EH (cell line): Measurements from ENCODE around the gene GLCE.
"Not testable (repeated sequence)": the region's sequence is repeated elsewhere in the genome, so short reads cannot be mapped to it uniquely, and the experiment has no call there.

ENCODE experiments used
- DNase-seq: peaks from one replicate; pipeline ENCODE4 v3.0.0-alpha.2; 2015; ENCODE audit warnings: low read depth

Gene GLCE

DNA sequence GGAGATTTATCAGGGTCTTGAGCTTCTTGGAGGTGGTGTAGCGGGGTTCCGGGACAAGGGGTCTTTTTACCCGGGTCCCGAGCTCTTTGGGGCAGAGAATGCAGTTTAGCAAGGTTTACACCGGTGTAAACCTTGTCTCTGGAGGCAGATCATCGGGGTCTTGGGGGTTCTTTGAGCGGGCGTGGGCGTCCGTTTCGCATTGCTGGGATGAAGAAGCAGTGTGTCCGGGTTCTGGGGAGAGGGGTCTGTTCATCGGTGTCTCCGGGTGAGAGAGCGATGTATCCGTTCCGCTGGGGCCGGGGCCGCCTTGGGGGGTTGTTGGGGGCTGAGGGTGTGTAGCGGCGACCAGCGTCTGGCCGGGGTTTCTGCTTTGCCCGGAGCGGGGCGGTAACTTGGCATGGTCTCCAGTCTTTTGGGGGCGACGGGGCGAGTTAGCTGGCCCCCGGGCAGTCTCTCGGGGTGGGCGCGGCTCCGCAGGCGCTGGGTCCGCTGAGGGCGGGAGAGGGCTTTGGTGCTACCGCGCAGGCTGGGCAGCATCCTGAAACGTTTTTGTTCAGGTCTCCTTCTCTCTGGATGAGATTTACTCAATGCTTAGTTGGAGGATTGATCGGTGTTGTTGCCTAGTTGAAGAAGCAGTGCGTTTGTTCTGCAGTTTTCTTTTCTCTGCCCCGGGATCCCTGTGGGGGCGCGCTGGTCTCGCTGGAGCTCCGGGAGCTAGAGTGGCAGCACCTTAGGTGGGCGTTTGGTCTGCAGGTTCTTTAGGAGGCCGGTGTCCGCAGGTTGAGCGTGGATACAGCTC, 843 bp downstream of the GLCE start:
- peak; percentile 41 for DNase-seq

DNA sequence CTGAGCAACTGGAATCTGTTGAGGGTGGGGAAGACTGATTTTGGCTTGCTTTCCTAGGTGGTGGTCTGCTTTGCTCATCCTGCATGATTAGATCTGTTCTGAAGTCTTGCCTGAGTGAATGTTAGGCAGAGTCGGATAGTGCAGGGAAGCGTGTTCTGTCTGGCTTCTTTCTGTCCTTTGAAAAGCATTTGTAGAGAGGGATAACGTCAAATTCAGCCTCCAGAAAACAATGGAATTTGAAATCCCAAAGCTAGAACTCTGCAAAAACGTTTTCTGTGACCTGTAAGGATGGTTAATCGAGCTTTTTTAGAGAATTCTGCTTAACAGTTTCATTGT, 1.4 kb downstream of the GLCE start:
- DNase-seq: no peak

DNA sequence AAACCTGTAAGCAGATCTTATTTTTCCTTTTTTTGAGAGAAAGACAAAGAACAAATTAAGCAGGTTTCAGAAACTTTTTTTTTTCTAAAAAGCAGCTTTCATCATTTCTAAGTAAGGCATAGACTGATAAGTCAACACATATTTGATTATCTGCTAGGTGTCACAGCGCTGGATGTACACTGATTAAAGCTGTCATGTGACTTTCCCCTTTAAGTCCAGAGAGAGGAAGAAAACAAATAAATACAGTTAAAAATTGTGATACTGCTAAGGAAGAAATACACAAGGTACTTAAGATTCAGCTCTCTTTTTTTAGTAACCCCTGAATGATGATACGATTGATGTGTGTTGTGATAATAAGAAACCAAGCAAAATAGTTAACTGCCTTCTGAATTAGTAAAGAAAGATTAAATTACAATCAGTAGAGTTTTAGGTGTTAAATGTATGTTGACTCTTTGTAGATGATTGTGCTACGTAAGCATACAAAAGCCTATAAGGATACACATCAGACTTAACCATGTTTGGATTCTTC, 2.8 kb downstream of the GLCE start:
- no peak for DNase-seq

DNA sequence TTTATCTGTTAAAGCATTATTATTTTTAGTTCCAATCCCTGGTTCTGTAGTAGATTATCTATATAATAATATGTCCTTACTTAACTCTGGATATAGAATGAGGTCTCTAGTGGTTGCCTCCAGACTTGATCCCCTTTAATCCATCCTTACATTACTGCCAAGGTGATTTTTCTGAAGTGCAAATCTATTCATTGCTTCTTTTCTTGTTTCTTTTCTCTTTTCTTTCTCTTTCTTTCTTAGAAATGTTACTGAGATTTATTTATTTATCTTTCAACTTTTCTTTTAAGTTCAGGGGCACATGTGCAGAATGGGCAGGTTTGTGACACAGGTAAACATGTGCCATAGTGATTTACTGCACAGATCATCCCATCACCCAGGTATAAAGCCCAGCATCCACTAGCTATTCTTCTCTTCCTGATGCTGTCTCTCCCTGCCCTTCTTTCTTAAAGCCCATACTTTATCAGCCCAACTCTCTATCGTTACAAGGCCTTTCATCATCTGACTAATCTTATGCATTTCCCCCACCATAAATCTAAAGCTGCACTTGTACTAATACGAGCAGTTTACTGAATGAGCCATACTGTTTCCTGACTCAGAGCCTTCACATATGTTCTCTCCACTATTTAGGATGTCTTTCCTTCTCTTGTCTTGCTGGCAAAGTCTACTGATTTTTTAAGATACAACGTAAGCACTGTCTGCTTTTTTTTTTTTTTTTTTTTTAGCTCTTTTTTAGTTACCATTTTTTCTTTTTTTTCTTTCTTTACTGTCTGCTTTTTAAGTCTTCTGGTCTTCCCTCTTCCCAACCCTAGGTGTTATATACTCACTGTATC, 4.6 kb downstream of the GLCE start:
- DNase-seq: peak; percentile 52

DNA sequence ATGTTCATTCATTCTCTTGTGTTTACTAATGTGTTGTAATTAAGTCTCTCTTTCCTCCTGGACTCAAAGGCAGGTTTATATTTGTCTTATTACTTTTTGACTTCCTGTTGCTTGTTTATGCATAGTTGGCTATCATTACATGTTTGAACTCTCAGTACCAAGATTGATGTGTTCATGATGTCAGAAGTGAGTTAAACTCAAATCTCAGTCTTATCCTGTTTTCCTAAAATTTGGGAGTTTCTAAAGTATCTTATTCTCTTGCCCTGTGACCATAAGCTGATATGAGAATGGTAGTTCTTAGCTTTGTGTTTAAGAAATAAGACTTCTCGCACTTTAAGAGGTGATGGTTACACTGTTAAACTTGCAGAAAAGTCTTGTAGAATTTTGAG, 5.2 kb downstream of the GLCE start:
- DNase-seq: no peak

DNA sequence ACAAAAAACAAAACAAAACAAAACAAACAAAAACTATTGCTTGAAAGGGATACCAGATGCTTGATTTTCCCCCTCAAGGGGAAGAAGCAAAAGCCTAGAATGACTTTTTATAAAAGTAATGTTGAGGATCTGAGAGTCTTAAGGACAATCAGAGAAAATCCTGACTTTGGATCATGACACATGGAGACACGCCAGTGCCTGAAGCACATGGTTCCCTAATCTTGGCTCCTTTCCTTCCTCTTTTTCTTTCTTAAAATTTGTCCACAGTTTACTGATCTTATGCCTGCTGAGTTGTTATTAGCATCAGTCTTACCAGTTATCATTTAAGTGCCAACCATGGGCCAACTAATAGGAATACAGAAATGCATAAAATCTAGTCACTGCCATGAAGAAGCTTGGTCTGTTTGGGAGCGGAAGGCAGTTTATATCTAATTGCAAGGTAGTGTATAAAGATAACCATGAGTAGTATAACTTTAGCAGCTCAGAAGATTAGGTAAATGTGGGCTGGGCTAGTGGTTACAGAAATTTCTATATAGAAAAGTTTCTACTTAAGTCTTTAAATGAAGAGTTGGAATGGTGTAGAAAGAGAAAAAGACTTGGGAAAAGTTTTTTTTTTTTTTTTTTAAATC, 6.9 kb downstream of the GLCE start:
- no peak for DNase-seq

DNA sequence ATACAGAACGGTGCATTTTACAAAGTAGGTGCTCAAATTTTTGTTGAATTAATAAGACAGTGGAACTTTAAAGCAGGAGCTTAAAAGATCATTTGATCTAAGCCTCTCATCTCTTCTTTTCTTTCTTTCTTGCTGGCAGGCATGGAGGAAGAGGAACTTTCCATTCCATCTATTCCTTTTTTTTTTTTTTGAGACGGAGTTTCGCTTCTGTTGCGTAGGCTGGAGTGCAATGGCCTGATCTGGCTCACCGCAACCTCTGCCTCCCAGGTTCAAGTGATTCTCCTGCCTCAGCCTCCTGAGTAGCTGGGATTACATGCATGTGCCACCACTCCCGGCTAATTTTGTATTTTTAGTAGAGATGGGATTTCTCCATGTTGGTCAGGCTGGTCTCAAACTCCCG, 7.9 kb downstream of the GLCE start:
- DNase-seq: not testable (repeated sequence)

DNA sequence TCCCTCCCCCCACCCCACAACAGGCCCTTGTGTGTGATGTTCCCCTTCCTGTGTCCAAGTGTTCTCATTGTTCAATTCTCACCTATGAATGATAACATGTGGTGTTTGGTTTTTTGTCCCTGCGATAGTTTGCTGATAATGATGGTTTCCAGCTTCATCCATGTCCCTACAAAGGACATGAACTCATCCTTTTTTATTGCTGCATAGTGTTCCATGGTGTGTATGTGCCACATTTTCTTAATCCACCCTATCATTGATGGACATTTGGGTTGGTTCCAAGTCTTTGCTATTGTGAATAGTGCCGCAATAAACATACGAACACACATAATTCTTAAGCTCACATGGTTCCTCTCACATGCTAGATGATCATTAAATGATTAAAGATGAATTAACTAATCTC, 9.1 kb downstream of the GLCE start:
- not testable (repeated sequence) for DNase-seq

DNA sequence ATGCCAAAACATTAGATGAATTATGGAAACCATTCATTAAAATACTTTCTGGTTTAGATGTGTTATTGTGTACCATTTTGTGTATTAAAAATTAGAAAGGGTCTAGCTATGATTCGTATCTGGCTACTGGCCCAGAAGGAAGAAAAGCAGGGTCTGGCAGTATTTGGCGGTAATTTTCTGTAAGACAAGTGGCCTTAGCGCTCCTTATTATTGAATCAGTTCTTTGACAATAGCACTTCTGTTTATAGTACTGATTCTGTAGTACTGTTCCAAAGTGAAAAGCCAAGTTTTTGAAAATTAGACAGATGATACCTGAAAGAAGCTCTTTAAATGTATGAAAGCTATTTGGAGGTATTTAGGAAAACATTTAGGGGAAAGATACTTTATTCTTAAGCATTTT, 10.2 kb downstream of the GLCE start:
- DNase-seq: no peak

DNA sequence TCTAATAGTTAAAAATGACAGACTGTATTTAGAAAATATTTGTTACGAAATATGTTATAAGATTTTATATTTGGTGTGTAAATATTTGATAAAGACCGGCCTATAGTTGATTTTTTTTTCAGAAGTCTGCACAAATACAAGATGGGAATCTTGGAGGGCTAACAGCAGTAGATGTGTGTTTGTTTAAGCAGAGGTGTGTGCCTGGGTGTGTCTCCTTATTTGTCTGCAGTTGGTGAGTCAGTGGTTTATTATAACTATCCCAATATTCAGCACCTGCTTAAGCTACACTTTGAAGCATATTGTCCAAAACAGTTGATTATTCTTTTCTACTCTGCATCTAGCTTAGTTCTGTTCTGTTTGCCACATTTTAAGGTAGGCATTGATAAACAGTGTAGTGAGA, 12.4 kb downstream of the GLCE start:
- no peak for DNase-seq

DNA sequence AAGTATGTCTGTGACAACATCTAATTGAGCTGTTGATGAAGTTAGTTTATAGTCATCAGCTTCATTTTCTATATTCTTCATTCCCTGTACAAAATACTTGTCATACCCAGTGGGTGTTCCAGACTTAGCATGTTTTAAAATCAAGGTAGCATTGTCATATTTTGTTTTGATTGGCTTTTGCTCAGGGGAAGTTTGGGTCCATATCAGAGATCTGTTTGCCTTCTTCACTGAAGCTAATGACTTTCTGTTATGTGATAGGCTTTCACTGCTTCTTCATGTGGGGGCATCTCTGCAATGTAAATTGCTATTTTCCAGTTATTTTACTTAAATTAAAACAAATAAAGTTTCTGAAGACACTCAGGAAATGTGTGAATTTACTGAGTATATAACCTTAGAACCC, 15.1 kb downstream of the GLCE start:
- no peak for DNase-seq

DNA sequence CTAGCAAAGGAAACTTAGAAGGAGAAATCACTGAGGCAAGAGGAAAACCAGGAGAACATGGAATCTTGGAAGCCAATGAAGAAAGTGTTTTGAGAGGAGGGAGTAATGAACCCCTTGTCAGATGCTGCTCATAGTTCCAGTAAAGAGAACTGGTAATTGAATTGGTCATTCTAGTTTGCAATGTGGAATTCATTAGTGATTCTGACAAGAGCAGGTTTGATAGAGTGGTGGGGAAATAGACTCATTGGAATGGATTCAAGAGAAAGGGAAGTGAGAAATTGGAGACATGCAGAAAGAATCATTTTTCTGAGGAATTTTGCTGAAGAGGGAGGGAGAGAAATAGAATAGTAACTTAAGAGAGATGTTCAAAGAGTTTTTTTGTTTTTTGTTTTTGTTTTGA, 21.0 kb downstream of the GLCE start:
- peak; percentile 14 for DNase-seq

DNA sequence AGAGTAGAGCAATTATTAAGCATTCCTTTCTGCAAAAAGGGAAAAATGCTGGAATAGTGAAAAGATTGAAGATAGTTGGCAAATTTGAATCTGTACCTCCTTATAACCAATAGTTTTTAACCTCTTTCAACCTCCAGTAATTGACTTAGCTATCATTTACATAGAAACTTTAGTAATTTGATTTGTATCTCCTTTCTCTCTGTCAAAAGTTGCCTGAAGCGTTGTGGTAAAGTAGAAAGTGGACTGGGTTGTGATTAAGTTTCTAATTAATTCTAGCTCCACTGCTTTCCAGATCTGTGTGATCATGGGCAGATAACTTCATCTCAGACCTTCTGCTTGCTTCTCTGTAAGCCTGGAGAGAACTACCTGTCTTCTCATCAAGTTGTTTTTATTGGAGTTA, 24.8 kb downstream of the GLCE start:
- DNase-seq: no peak

DNA sequence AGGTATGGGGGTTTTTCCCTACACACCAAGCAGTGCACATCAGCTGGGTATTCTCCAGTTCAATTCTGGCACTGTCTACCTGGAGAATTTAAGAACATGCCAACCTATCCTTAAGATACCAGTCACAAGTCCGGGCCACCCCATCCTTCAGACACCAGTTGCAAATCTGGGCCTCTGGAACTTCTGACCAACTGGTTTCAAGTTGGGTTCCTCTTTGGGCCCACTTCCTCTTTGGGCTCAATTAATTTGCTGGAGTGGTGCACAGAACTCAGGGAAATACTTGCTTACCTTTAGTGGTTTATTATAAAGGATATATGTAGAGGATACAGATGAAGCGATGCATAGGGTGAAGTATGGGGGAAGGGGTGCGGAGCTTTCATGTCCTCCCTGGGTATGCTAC, 25.3 kb downstream of the GLCE start:
- DNase-seq: no peak

DNA sequence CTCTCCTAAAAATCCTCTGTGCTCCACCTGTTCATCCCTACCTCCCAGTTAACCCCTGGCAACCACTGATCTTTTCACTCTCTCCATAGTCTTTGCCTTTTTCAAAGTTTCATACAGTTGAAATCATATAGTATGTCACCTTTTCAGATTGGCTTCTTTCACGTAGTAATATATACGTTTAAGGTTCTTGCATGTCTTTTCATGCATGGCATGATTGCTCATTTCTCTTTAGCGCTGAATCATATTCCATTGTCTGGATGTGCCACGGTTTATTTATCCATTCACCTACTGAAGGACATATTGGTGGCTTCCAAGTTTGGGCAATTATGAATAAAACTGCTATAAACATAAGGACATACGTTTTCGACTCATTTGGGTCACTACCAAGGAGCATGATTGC, 28.7 kb downstream of the GLCE start:
- DNase-seq: no peak

DNA sequence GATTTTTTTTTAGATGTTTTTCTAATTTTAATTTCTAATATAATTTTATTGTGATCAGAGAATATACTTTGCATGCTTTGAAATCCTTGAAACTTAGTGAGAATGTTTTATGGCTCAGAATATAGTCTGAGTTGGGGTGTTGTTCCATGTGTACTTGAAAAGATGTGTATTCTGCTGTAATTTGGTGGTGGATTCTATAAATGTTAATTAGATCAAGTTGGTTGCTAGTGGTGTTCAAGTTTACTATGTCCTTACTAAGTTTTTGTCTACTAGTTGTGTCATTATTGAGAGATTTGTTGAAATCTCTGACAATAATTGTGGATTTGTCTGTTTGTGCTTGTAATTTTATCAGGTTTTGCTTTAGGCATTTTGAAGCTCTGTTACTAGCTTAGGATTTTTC, 29.7 kb downstream of the GLCE start:
- DNase-seq: no peak

DNA sequence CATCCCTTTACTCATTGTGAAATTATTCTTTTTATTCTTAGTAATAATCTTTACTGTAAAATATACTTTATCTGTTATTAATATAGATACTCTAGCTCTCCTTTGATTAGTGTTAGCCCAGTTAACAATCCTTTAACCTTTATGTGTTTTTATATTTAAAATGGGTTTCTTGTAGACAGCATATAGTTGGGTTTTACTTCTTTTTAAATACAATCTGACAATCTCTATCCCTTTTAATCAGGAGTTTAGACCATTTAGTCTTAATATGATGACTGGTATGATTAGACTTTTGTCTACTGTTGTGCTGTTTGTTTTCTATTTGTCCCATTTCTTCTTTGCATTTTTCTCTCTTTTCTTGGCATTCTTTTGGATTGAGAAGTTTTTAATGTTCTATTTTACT, 30.1 kb downstream of the GLCE start:
- no peak for DNase-seq

DNA sequence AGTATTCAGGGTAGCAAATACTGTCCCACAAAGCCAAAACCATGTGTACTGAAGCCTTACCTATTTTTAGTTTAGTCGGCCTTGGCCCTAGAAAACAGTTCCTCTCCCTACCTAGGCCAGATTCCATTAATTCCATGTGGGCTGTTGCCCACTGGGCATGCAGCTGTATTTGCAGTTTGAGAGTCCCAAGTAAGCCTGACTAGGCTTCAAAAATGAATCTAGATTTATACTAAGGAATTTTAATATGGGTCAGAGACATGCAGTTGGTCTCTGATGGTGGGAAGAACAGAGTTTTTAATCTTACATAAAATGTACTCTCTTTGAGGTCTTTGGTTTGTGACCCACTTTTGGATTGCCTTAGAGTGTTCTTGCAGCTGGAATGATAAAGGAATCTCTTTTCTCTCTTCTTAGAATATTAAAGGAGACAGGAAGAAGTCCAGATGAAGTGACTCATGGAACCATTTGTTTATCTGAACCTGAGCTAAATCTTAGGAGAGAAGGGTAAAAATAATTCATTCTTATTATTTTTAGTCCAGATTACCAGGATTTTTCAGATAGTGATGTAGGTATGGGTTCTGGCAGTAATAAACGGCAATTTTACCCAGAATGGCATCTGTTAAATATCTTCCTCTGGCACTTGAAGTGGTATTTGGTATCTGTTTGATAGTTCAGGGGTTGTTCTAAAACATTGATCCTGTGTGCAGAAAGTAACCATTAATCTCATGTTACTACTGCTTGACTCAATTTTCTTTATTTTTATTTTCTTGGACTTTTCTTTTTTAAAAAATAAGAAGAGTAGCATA, 33.8 kb downstream of the GLCE start:
- DNase-seq: peak; percentile 79

DNA sequence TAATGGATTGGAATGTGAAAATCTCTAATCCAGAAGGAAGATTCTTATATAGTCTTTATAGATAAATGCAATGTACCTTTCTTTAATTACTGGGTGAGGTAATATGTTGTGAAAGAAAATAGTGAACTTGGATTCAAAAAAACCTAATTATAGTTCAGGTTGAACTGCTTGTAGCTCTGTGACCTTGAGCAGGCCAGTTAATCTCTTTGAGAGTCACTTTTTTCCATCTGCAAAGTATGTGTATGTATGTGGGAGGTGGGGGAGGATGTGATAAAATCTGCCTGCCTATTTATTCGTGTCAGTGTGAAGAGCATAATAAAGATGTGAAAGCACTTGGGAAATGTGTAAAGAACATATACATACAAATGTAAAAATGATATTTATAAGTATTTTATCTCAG, 34.4 kb downstream of the GLCE start:
- DNase-seq: peak; percentile 16

DNA sequence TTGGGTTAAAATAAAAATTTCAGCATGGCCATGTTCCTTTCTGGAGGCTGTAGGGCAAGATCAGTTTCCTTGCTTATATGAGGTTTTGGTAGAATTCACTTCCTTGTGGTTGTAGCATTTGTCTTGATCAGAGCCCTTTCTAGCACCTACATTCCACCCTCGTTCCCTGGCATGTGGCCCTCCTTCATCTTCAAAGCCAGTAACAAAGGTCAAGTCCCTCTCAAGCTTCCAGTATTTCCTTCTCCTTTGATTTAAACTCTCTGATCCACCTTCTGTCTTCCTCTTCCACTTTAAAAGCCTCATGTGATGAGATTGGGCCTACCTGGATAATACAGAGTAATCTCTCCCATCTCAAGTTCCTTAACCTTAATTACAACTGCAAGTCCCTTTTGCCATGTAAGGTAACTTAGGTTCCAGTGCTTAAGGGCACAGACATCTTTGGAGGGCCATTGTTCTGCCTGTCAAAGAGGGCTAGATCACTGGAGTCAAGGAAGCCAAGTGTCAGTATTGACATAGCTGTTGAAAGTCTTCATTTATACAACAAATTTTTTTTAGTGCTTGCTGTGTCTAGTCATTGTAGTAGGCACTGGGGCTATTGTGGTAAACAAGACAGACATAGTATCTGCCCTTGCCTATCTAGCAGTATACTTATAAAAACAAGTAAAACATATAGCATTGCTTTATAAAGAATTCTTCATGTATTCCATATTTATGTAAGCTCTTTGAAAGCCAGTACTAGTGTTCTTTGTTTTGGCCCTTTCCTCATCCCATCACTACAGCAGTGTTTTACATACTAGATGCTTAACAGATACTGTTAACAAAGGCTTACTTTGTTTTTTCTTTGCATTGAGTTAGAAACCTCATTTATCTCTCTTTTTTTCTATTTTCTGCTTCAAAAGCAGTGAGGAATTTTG, 40.7 kb downstream of the GLCE start:
- no peak for DNase-seq

DNA sequence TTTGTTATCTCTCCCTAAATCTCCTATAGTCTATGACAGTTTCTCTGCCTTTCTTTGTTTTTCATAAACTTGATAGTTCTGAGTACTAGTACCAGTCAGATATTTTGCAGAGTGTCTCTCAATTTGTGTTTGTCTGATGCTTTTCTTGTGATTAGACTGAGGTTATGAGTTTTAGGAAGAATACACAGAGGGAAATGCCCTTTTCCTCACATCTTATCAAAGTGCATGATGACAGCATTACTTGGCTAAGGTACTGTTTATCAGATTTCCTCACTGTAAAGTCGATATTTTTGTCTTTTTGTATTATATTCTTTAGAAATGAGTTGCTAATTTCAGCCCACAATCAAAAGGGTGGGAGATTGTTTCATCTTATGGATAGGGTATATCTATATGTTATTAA, 45.6 kb downstream of the GLCE start:
- no peak for DNase-seq
